Measurements from ENCODE around the gene IL17B.

GRCh38 chr5:149416987-149417710 is 38.1 kb upstream of the IL17B start:
- TF ChIP-seq CTCF (conservative IDR thresholded peaks at IDR 0.05; ENCODE audit: low read depth in 2 of 2) (no peak), JUNB (IDR thresholded peaks at IDR 0.05; ENCODE audit: unreplicated experiment) (no peak), EZH2 (IDR thresholded peaks at IDR 0.05; ENCODE audit: low read depth, unreplicated experiment) (no peak), ETS1 (IDR thresholded peaks at IDR 0.05) (no peak), EZH2phosphoT487 (IDR thresholded peaks at IDR 0.05; ENCODE audit: unreplicated experiment) (no peak), POLR2AphosphoS5 (IDR thresholded peaks at IDR 0.05; ENCODE audit: low read depth) (no peak), REST (IDR thresholded peaks at IDR 0.05; ENCODE audit: unreplicated experiment) (no peak), ZNF331 (CRISPR knock-in tag; IDR thresholded peaks at IDR 0.05; ENCODE audit: low read depth) (no peak), ZNF114 (CRISPR knock-in tag; IDR thresholded peaks at IDR 0.05) (no peak), CREB1 (CRISPR knock-in tag; IDR thresholded peaks at IDR 0.05; ENCODE audit: low read depth) (no peak), STAT1 (IDR thresholded peaks at IDR 0.05; ENCODE audit: unreplicated experiment) (no peak), NANOG (IDR thresholded peaks at IDR 0.05; ENCODE audit: borderline replicate concordance) (no peak), ZNF462 (CRISPR knock-in tag; IDR thresholded peaks at IDR 0.05) (no peak)

Measured in GM23338 (cell line).